Nephron (organoid): ENCODE results near the gene FBXW8.

ENCODE experiments used
- H3K27ac Mint-ChIP-seq, 3 experiments: 2 replicates each; pipeline ENCODE4 v1.8.0; 2020; ENCODE audit warnings: mixed read lengths in 3 of 3, mild to moderate bottlenecking in 2 of 3, moderate library complexity in 1 of 3
- H3K27me3 Mint-ChIP-seq: 2 replicates; pipeline ENCODE4 v1.8.0; 2021; ENCODE audit warnings: low read depth, mild to moderate bottlenecking, moderate library complexity, mixed read lengths
- H3K36me3 Mint-ChIP-seq: 2 replicates; pipeline ENCODE4 v1.8.0; 2020; ENCODE audit warnings: low read depth, mixed read lengths
- H3K4me1 Mint-ChIP-seq: 2 replicates; pipeline ENCODE4 v1.8.0; 2020; ENCODE audit warnings: mixed read lengths
- H3K4me3 Mint-ChIP-seq, 3 experiments: 2 replicates each; pipeline ENCODE4 v1.8.0; 2020; ENCODE audit warnings: mild to moderate bottlenecking in 3 of 3, mixed read lengths in 3 of 3, moderate library complexity in 2 of 3
- H3K9me3 Mint-ChIP-seq: 2 replicates; pipeline ENCODE4 v1.8.0; 2020; ENCODE audit warnings: mixed read lengths
- CTCF ChIP-seq, 3 experiments: fragments of 200-600 bp; sonication (generic); IDR thresholded peaks; one replicate each; pipeline ENCODE4 v1.5.0; 2021; ENCODE audit warnings: antibody characterized with exemption in 3 of 3; ENCODE audit not compliant: unreplicated experiment in 3 of 3

FBXW8 gene

GRCh38 chr12:117009759-117010158 is 99.0 kb downstream of the FBXW8 start:
- Mint-ChIP-seq H3K36me3 (peaks cover 83% of the 10 kb centered on the region), H3K4me3 (no peak overlapping the region), H3K27ac (no peak overlapping the region), H3K4me1 (peaks cover 45% of the 10 kb centered on the region), H3K27me3 (peaks cover 3% of the 10 kb centered on the region), H3K9me3 (peaks cover 23% of the 10 kb centered on the region)
- no peak for TF ChIP-seq CTCF (IDR thresholded peaks at IDR 0.05; ENCODE audit: unreplicated experiment in 3 of 3)

GRCh38 chr12:117010693-117011451 is 100.1 kb downstream of the FBXW8 start:
- TF ChIP-seq CTCF (IDR thresholded peaks at IDR 0.05; ENCODE audit: unreplicated experiment in 3 of 3), result no peak
- peaks cover 3% of the 10 kb centered on the region for H3K27me3 Mint-ChIP-seq
- H3K4me3 Mint-ChIP-seq, result no peak overlapping the region
- no peak overlapping the region for H3K27ac Mint-ChIP-seq
- peaks cover 34% of the 10 kb centered on the region for H3K9me3 Mint-ChIP-seq
- H3K36me3 Mint-ChIP-seq, result peaks cover 83% of the 10 kb centered on the region
- peaks cover 44% of the 10 kb centered on the region for H3K4me1 Mint-ChIP-seq

- TF ChIP-seq CTCF (IDR thresholded peaks at IDR 0.05; ENCODE audit: unreplicated experiment in 3 of 3), result no peak
- Mint-ChIP-seq H3K4me1 (peaks cover 32% of the 10 kb centered on the region), H3K36me3 (peaks cover 86% of the 10 kb centered on the region), H3K27me3 (peaks cover 3% of the 10 kb centered on the region), H3K9me3 (peaks cover 34% of the 10 kb centered on the region), H3K27ac (no peak overlapping the region), H3K4me3 (no peak overlapping the region)
Measured at GRCh38 chr12:117011988-117012805, 101.4 kb downstream of the FBXW8 start.

- no peak overlapping the region for H3K4me3 Mint-ChIP-seq
- no peak for TF ChIP-seq CTCF (IDR thresholded peaks at IDR 0.05; ENCODE audit: unreplicated experiment in 3 of 3)
- peaks cover 20% of the 10 kb centered on the region for H3K4me1 Mint-ChIP-seq
- peaks cover 88% of the 10 kb centered on the region for H3K36me3 Mint-ChIP-seq
- H3K27ac Mint-ChIP-seq, result no peak overlapping the region
- H3K9me3 Mint-ChIP-seq, result peaks cover 34% of the 10 kb centered on the region
- H3K27me3 Mint-ChIP-seq, result peaks cover 3% of the 10 kb centered on the region
Measured at GRCh38 chr12:117013726-117014125, 103.0 kb downstream of the FBXW8 start.

DNA sequence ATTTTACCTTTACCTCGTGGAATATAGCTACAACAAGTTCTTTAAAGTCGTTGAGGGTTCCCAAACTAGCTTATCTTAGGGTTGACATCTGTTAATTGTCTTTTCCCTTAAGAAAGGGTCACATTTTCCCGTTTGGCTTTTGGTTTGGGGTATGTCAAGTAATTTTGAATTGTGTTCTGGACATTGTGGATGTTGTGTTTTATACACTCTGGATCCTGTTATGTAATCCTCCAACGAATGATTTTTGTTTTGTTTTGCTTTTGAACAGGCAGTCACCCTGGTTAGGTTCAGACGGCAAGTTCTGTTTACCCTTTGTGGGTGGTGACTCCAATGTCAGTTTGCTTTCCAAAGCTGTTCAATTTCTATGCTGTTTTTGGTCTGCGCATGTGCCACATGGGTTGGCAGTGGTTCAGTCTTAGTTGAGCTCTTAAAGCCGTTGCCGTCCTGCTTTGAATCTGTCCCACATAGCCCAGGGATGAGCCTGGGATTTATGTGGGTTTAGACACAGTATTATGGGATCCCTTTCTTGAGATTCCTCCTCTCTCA is 103.7 kb downstream of the FBXW8 start:
- Mint-ChIP-seq H3K27me3 (peaks cover 3% of the 10 kb centered on the region), H3K4me3 (no peak overlapping the region), H3K27ac (no peak overlapping the region), H3K9me3 (peaks cover 34% of the 10 kb centered on the region), H3K36me3 (peaks cover 89% of the 10 kb centered on the region), H3K4me1 (peaks cover 17% of the 10 kb centered on the region)
- no peak for TF ChIP-seq CTCF (IDR thresholded peaks at IDR 0.05; ENCODE audit: unreplicated experiment in 3 of 3)
